ENCODE data around the gene SERPINE2.

SERPINE2 gene

GRCh38 chr2:223936862-223937326 lies 102.2 kb downstream of the SERPINE2 start:
- no peak for DNase-seq

GRCh38 chr2:223935459-223936125 lies 103.5 kb downstream of the SERPINE2 start:
- DNase-seq, result no peak

- no peak for DNase-seq
Measured at GRCh38 chr2:223934870-223935269, 104.2 kb downstream of the SERPINE2 start.

- DNase-seq, result no peak
Measured at GRCh38 chr2:223932816-223933800, 106.0 kb downstream of the SERPINE2 start.

GRCh38 chr2:223930103-223930976 lies 108.7 kb downstream of the SERPINE2 start:
- no peak for DNase-seq

- DNase-seq, result no peak
Measured at GRCh38 chr2:223929571-223930102, 109.4 kb downstream of the SERPINE2 start.

GRCh38 chr2:223928113-223929006 lies 110.7 kb downstream of the SERPINE2 start:
- no peak for DNase-seq

GRCh38 chr2:223925106-223925505 lies 114.0 kb downstream of the SERPINE2 start:
- DNase-seq, result no peak
